C4-2B (cell line): ENCODE data around the gene MAFG.

Experiments used
- H3K27ac ChIP-seq: fragments of 450-650 bp; 2 replicates; pipeline ENCODE4 v1.5.1; 2017
- ZFX ChIP-seq: fragments of 450-650 bp; IDR thresholded peaks from 2 replicates; pipeline ENCODE4 v1.6.1; 2017
- TF ChIP-seq, protein P1 (sequence below): fragments of 450-650 bp; conservative IDR thresholded peaks from 2 replicates; pipeline ENCODE4 v1.5.1; 2017; ENCODE audit warnings: mild to moderate bottlenecking

MAFG gene

DNA sequence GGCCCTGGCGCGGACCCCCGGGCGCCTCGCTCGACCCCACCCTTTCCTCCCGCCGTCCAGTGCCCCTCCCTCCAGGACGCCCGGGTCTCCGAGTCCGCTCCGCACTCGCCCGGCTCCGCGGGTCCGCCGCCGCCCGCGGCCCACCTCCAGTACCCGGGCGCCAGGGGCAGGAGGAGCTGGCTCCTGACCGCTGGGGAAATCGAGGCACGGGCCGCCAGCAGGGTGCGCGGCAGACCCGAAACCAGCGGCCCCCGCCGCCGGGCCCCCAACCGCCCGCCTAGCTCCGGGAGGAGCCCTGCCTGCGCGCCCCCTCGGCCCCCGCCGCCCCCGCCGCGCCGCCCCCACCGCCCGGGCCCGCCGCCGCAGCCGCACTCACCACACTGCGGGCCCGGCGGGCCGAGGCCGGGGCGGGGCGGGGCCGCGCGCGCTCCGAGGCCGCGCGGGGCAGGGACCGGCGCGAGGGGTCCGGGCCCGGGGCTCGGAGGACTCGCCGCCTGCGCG, 333 bp downstream of the MAFG start:
- peak overlapping the region; percentile 87 for H3K27ac ChIP-seq
- TF ChIP-seq, protein P1, sequence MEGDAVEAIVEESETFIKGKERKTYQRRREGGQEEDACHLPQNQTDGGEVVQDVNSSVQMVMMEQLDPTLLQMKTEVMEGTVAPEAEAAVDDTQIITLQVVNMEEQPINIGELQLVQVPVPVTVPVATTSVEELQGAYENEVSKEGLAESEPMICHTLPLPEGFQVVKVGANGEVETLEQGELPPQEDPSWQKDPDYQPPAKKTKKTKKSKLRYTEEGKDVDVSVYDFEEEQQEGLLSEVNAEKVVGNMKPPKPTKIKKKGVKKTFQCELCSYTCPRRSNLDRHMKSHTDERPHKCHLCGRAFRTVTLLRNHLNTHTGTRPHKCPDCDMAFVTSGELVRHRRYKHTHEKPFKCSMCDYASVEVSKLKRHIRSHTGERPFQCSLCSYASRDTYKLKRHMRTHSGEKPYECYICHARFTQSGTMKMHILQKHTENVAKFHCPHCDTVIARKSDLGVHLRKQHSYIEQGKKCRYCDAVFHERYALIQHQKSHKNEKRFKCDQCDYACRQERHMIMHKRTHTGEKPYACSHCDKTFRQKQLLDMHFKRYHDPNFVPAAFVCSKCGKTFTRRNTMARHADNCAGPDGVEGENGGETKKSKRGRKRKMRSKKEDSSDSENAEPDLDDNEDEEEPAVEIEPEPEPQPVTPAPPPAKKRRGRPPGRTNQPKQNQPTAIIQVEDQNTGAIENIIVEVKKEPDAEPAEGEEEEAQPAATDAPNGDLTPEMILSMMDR, result no peak
- TF ChIP-seq ZFX, result no peak; the same call in 1 of the 2 replicates

DNA sequence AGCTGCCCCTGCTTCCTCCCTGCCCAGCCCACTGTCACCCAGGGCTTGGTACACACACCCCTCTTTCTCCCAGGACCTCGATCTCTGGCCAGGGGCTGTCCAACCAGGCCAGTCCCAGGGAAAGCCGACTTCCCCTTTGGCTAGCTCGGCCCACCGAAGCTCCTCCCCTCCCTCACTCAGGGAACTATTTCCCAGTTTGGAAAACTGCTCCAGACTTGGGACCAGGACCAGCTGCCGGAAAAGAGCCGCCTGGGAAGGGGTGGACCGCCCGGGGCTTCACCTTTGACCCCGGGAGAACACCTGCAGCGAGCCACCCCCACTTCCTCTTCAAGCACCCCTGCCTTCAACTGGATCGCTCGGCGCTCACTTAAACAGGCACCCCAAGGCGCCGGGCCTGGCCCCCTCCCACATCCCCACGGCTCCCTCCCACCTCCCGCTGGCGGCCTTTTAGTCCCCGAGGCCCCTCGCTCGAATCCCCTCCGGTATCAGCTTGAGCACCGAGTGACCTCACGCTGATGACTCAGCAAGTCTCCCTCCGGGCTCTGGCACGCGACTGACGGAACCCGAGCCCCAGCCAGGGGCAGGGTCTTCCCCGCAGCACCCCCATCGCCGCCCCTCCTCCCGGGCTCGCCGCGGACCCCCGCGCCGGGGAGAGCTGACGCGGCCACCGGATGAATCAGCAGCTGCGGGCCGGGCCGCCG, 934 bp downstream of the MAFG start:
- no peak for TF ChIP-seq ZFX
- TF ChIP-seq, protein P1, result no peak
- peak overlapping the region; percentile 87 for H3K27ac ChIP-seq

GRCh38 chr17:81925860-81926450, 1.6 kb downstream of the MAFG start:
- peak overlapping the region; percentile 87 for H3K27ac ChIP-seq
- TF ChIP-seq, protein P1, result no peak
- no peak for TF ChIP-seq ZFX

DNA sequence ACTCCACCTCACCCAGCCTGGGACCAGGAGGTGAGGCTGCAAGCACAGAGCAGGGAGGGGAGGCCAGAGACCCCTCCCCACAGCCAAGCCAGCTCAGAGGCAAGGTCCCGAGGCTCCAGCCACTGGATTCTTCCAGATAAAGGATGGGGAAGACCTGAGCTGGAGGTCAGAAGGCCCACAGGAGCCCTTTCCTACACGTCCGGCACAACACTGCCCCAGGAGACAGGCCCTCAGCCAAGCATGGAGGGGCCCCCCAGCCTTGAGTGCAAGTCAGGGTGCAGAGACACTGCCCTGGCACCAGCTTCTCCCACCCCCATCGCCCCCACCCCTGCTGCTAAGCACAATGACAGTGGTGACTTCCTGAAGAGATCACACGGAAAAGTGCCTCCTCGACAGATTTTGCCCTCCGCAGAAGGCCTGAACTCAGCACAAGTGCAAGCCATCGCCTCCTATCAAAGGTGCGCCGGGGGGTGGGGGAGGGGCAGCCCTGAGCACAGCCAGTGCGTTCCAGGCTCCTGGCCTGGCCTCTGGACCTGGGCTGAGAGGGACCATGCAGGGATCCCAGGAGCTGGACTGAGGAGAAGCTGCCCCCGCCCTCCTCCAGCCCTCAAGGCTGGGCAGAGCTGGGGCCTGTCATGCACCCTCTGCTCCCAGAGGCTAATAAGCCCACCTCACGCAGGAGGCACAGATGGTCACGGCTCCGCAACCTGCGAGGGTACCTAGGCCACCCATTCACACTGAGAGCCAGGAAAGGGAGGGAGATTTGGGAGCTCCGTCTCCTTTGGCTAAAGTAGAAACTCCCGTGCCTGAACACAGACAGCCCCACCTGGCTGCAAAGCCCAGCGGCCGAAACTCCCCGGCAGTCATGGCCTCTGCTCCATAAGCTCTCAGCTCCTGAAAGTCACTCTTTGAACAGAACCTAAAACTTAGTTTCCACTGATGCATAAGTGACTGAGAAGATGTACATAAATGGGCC, 2.7 kb downstream of the MAFG start:
- TF ChIP-seq, protein P1, result no peak
- TF ChIP-seq ZFX, result no peak
- no peak overlapping the region; the same call in 1 of the 2 replicates for H3K27ac ChIP-seq

GRCh38 chr17:81923302-81924260, 4.0 kb downstream of the MAFG start:
- no peak for TF ChIP-seq ZFX
- TF ChIP-seq, protein P1, result no peak
- no peak overlapping the region for H3K27ac ChIP-seq

- TF ChIP-seq, protein P1, result no peak
- TF ChIP-seq ZFX, result no peak
- H3K27ac ChIP-seq, result no peak overlapping the region
Measured at GRCh38 chr17:81922566-81923301, 4.8 kb downstream of the MAFG start.
